MG63 (cell line): ENCODE data around the gene ATP2B2. TPM values are rescaled to one million over a fixed set of nuclear protein-coding genes. Genes with fewer than 3 reads are reported as not detected.

ENCODE experiments used
- DNase-seq: peaks from one replicate; pipeline ENCODE4 v3.0.0-alpha.2; 2020
- H3K27me3 ChIP-seq: fragments of 250-450 bp; sonication (Bioruptor Pico); 2 replicates; pipeline ENCODE4 v1.5.1; 2020; ENCODE audit warnings: mild to moderate bottlenecking, moderate library complexity
- H3K36me3 ChIP-seq: fragments of 250-450 bp; sonication (Bioruptor Pico); 2 replicates; pipeline ENCODE4 v1.5.1; 2020; ENCODE audit warnings: mild to moderate bottlenecking, moderate library complexity
- H3K4me3 ChIP-seq: fragments of 250-450 bp; sonication (Bioruptor Pico); 2 replicates; pipeline ENCODE4 v1.5.1; 2020; ENCODE audit warnings: mild to moderate bottlenecking, moderate library complexity
- H3K9me3 ChIP-seq: fragments of 250-450 bp; sonication (Bioruptor Pico); 2 replicates; pipeline ENCODE4 v1.5.1; 2020; ENCODE audit warnings: mild to moderate bottlenecking, moderate library complexity
- total RNA-seq: library from RNA; depleted of rRNA; stranded (reverse); fragments of >200 nt; shearing (Covaris generic); gene quantifications from 2 replicates; pipeline ENCODE4 v1.2.3, GENCODE V29; 2014; ENCODE audit warnings: low replicate concordance

ATP2B2 gene
- total RNA-seq, 1 experiment from 2014 or later = 0.03 TPM

DNA sequence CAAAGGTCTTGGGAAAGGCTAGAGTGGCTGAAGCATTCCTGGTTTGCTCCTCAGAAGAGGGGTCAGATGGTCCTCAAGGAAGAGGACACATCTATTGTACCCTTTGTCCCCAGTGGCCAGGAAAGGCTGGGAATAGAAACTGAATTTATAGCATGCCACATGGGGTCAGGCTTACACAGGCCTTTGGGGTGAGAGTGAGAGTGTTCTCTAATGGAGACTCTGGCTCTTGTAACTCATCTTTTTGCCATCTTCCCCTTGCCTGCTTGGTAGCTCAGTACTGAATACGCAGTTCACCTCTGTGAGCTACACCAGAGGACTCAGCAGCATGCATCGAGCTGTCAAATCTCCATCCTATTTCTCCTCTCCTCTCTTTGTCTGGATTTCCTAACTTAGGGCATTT, 87.5 kb downstream of the ATP2B2 start:
- DNase-seq = no peak
- Histone ChIP-seq H3K36me3 (no peaks in the 10 kb centered on the region), H3K4me3 (no peak overlapping the region), H3K9me3 (no peaks in the 10 kb centered on the region), H3K27me3 (no peaks in the 10 kb centered on the region)

DNA sequence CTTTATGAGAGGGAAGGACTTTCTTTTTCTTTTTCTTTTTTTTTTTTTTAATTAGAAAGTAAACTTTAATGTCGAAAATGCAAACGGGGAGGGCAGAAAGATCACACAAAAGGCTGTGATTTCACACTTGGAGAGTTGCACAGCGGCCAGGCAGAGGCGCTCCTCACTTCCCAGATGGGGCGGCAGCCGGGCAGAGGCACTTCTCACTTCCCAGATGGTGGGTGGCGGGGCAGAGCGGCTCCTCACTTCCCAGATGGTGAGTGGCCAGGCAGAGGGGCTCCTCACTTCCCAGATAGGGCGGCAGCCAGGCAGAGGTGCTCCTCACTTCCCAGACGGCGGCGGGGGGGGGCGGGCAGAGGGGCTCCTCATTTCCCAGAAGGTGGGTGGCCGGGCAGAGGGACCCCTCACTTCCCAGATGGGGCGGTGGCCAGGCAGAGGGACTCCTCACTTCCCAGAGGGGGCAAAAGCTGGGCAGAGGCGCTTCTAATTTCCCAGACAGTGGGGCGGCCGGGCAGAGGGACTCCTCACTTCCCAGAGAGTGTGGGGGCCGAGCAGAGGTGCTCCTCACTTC, 88.6 kb downstream of the ATP2B2 start:
- DNase-seq = no peak
- no peak overlapping the region for H3K4me3 ChIP-seq
- H3K36me3 ChIP-seq = no peaks in the 10 kb centered on the region
- no peaks in the 10 kb centered on the region for H3K9me3 ChIP-seq
- no peaks in the 10 kb centered on the region for H3K27me3 ChIP-seq

DNA sequence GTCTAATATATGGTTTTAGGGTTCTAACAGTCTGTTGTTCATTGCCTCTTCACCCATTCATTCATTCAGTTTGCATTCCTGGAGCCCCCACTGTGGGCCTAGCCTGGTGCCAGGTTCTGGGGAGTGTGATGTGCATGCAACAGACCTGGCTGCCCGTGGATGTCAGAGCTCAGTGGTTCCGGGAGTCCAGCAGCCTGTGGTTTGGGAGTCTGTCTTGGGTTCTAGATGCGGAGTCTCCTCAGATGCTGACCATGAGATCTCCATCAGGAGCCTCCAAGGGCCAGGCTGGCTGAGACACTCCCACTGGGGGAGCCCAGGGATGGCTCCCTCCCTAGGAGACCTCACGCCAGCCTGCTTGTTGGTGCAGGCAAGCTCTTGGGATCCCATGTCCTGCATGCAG, 92.3 kb downstream of the ATP2B2 start:
- Histone ChIP-seq H3K36me3 (no peaks in the 10 kb centered on the region), H3K27me3 (no peaks in the 10 kb centered on the region), H3K9me3 (no peaks in the 10 kb centered on the region), H3K4me3 (no peak overlapping the region)
- no peak for DNase-seq

DNA sequence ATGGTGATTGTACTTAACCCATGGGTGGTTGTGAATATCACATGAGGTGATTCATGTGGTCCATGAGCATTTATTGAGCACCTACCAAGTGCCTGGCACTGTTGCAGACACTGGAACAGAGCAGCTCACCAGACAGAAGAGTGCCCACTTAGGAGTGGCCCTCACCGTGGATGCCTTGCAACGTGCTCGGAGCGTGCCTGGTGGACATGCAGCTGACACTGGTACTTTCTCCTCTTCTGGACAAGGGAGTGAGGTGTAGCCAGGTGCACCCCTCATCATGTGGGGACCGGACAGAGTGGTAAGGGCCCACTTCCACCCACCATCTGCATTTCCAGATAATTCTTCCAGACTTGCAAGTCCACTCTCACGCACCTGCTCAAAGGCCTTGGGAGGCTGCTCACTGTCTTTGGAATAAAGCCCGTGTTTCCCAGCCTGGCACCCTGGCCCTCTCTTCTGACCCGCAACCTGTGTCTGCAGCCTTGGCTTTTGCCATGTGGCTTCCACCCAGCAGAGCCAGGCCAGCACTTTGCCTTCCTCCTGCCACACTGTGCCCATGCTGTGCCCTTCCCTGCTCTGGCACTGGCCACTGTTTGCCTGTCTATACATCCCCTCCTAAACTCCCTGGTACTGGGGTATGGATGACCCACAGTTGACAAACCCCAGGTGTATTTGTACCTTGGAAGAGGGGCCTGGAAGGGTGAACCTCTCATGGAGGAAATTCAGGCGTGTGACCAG, 93.6 kb downstream of the ATP2B2 start:
- Histone ChIP-seq H3K36me3 (no peaks in the 10 kb centered on the region), H3K4me3 (no peak overlapping the region), H3K9me3 (no peaks in the 10 kb centered on the region), H3K27me3 (no peaks in the 10 kb centered on the region)
- DNase-seq = no peak

DNA sequence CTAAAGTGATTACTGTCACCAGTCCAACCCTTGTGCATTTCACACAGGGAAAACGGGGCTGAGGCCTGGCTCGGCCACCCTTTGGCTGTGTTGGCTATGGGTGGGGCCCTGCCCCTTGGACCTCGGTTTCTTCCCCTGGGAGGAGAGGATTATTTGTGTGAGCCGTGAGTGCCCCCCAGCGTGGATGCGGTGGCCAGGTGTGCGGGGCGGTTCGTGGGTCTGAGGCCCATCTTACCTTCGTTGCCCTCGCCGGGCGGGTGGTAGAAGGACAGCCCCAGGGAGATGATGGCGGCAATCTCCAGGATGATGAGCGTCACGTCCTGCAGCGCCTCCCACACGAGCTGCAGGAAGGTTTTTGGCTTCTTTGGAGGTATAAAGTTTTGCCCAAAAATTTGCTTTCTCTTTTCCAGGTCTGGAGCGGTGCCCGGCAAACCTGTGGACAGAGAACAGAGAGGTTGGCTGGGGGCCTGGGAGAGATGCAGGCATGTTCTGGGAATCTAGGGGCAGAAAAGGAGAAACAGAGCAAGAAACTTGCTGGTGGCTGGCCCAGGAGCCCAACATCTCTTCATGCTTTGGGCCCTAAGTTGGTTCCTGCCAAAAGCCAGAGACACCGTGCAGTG, 94.9 kb downstream of the ATP2B2 start:
- Histone ChIP-seq H3K4me3 (no peak overlapping the region), H3K27me3 (no peaks in the 10 kb centered on the region), H3K36me3 (no peaks in the 10 kb centered on the region), H3K9me3 (no peaks in the 10 kb centered on the region)
- no peak for DNase-seq

DNA sequence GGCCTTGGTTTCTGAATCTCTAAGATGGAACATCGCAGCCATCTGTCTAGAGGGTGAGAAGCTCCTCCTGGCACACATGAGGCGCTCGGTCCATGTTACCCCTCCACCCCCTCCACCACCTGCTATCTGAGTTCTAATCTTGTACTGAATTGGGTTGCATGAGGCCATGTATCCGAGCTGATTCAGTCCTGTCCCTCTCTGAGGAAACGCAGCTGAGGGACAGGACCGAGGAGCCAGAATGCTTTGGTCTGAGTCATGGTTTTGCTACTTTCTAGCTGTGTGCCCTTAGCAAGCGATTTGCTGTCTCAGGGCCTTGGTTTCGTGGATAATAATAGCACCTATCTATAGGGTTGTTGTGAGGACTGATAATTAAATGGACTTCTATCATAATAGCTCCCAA, 96.7 kb downstream of the ATP2B2 start:
- Histone ChIP-seq H3K36me3 (no peaks in the 10 kb centered on the region), H3K9me3 (no peaks in the 10 kb centered on the region), H3K4me3 (no peak overlapping the region), H3K27me3 (no peaks in the 10 kb centered on the region)
- no peak for DNase-seq

DNA sequence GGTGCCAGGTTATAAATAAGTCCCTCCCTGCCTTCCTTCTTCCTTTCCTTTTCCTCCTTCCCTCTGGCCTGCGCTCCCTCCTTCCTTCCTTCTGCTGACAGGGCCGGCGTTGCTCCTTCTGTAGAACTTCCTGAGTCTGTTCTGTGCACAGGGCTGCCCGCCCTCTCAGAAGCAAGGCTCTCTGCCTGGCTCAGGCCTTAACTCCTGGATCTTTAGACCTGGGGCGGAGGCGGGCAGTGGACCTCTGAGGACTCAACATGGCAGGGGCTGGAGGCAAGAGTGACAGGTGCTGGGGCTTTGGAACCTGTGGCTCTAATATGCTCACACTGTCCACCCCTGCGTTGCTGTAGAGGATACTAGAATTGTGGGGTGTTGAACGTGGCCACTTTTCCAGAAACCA, 98.0 kb downstream of the ATP2B2 start:
- Histone ChIP-seq H3K4me3 (no peak overlapping the region), H3K9me3 (no peaks in the 10 kb centered on the region), H3K36me3 (no peaks in the 10 kb centered on the region), H3K27me3 (no peaks in the 10 kb centered on the region)
- no peak for DNase-seq

DNA sequence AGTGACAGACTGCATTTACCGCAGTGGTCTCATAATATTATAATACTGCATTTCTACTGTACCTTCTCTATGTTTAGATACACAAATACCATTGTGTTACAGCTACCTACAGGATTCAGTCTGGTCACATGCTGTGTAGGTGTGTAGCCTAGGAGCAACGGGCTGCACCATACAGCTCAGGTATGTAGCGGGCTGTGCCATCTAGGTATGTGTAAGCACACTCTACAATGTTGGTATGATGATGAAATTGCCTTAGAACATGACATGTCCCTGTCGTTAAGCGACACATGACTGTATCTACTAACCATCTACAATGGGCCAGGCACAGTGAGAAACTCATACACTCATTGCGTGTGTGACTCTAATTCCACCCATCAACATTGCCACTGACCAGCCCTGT, 99.0 kb downstream of the ATP2B2 start:
- Histone ChIP-seq H3K36me3 (no peaks in the 10 kb centered on the region), H3K27me3 (no peaks in the 10 kb centered on the region), H3K4me3 (no peak overlapping the region), H3K9me3 (no peaks in the 10 kb centered on the region)
- DNase-seq = no peak

DNA sequence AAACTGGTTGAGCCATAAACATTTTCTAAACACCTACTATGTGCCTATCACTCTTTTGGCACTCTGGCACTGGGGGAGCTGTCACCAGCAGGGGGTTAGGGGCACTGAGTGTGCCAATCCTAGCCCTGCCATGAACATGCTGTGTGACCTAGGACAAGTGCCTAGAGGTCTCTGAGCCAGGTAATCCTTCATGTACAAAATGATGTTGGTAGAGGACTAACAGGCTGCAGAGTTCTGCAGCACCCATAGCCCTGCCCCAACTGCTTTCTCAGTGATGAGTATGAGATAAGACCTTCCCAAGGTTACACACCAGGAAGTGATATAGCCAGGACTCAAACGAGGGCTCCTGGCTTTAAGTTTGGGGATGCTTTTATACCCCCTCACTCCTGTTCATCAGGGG, 99.6 kb downstream of the ATP2B2 start:
- Histone ChIP-seq H3K9me3 (no peaks in the 10 kb centered on the region), H3K4me3 (no peak overlapping the region), H3K27me3 (no peaks in the 10 kb centered on the region), H3K36me3 (no peaks in the 10 kb centered on the region)
- DNase-seq = no peak

DNA sequence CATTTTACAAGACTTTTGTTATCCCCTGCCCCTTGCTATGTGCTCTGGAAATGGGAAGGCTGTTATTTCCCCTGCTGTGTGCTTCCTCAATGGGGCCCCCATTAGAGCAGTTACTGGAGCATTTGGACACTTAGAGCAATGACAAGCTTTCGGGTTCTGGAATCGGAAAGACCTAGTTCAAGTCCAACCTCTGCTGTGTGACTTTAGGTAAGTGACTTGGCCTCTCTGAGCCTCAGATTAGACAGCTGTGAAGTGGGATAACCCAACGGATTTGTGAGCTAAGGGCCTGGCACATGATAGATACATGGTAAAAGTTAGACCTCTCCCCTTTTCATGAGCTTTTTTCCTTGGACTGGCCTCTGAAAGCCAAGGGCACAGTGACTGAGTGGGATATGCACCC, 100.5 kb downstream of the ATP2B2 start:
- Histone ChIP-seq H3K9me3 (no peaks in the 10 kb centered on the region), H3K36me3 (no peaks in the 10 kb centered on the region), H3K4me3 (no peak overlapping the region), H3K27me3 (no peaks in the 10 kb centered on the region)
- no peak for DNase-seq

DNA sequence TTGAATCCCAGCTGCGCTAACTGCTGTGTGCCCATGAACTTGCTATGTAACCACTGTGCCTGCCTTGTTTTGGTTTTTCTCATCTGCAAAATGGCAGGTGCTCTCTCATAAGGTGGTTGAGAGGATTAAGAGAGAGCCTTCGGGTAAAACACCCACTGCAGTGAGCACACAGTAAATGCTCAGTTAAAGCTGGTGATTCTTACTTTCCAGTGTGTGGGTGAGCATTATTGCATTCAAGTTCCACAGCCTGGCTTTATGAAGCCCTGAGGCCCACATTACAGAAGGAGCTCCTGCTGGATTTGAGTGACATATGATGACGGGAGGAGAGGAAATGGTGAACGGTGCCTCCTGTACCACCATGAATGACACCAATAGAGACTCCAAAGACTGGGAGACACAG, 101.0 kb downstream of the ATP2B2 start:
- Histone ChIP-seq H3K27me3 (no peaks in the 10 kb centered on the region), H3K36me3 (no peaks in the 10 kb centered on the region), H3K4me3 (no peak overlapping the region), H3K9me3 (no peaks in the 10 kb centered on the region)
- DNase-seq = no peak

DNA sequence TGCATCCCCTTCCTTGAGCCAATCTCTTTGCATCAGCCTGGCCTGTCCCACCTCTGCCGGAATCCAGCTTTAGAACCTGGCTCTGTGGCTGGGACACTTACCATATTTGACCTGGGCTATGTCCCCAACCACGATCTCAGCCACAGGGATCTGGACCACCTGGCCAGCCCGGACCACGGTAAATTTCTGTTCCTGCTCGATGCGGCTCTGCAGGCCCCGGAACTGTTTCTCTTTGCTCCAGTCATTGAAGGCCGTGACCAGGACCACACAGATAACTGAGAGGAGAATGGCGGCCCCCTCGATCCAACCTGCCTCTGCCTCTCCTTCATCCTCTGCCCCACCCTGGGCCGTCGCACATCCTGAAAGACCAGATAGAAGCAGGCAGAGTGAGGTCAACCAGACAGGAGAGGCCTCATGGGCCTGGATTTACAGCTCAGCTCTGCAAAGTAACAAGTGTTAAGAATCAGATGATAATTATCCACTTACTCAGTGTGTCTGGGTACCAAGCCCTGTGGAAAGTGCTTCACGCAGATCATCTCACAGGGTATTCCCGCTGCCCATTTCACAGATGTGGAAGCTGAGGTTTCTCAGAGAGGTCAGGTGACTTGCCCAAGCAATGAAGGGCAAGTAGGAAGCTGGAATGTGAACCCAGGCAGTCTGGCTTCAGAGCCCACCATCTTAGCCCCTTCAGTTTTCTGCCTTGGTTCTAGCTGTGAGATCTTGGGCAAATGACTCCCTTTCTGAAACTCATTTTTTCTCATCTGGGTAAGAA, 103.2 kb downstream of the ATP2B2 start:
- H3K9me3 ChIP-seq = no peaks in the 10 kb centered on the region
- no peaks in the 10 kb centered on the region for H3K36me3 ChIP-seq
- no peak for DNase-seq
- no peaks in the 10 kb centered on the region for H3K27me3 ChIP-seq
- H3K4me3 ChIP-seq = no peak overlapping the region

DNA sequence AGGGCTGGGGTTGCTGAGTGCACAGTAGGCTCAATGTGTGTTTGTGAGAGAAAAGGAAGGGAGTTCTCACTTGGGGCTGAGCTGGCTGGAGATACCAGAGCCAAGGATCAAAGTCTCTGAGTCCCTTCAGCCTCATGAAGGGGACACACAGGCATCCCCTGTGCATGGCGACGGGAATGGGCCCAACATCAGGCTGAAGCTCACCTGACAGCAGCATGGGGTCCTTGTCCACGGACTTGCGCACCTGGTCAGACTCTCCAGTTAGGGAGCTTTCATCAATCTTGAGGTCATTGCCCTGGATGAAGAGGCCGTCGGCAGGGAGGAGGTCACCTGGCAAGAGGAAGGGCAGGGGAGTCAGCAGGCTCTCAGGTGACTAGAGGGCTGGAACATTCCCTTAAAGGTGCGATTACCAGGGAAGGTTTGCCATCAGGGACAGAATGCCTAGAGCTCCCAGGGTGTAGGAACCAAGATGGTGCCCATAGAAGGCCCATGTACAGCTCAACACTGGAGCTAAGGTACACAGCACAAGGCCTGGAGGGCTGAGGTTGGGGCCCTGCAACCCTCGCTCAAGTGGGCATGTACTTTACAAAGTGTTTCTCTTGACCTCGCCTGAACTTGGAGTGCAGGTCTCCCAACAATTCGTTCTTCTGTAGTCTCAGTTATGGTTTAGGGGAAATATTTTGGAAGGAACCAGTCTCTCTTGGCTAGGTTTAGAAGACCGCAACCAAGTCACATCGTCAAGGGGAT, 104.5 kb downstream of the ATP2B2 start:
- no peaks in the 10 kb centered on the region for H3K27me3 ChIP-seq
- no peak for DNase-seq
- no peak overlapping the region for H3K4me3 ChIP-seq
- H3K9me3 ChIP-seq = no peaks in the 10 kb centered on the region
- H3K36me3 ChIP-seq = no peaks in the 10 kb centered on the region

DNA sequence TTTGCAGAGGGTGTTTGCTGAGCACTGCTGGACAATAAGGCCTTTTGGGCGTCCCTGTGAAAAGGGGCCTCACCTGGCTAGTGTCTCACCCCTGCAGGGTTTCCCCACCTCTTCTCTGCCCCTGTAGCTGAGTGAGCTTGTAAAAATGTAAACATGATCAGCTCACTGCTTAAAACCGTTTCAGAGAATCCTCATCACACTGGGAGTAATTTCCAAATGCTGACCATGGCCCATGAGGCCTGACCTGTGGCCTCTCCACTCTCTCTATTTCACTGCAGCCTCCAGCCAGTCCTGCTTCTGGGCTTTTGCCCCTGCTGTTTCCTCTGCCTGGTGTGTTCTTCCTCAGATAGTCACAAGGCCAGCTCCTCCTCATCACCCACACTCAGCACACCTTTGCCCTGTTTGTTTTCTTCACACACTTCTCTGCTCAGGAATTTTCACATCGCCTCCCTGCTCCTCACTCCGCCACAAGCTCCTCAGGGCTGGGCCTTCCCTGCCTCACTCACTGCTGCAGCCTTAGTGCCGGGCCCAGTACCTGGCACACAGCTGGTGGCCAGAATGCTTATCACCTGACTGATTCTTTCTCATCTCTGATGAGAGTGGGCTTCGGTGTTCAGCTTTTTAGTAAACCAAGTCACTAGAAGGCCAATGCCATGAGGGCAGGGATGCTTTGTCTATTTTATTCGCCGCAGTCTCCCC, 105.2 kb downstream of the ATP2B2 start:
- Histone ChIP-seq H3K36me3 (no peaks in the 10 kb centered on the region), H3K4me3 (no peak overlapping the region), H3K27me3 (no peaks in the 10 kb centered on the region), H3K9me3 (no peaks in the 10 kb centered on the region)
- no peak for DNase-seq

DNA sequence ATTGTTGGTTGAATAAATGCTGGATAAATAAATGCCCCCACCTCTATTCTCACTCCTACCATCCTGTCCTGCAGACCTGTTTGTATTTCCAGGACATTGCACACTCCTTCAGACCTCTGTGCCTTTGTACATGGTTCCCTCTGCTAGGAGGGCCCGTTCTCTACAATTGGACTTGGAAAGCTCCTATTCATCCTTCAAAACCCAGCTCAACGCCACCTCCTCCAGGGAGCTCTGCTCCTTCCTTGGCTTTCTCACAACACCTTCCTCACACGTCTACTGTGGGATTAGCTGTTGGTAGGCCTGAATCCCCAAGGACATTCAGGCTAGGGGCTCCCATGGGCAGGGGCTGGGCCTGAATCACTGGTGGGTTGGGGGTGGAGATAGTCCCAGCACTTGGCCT, 105.8 kb downstream of the ATP2B2 start:
- Histone ChIP-seq H3K27me3 (no peaks in the 10 kb centered on the region), H3K9me3 (no peaks in the 10 kb centered on the region), H3K4me3 (no peak overlapping the region), H3K36me3 (no peaks in the 10 kb centered on the region)
- DNase-seq = no peak

DNA sequence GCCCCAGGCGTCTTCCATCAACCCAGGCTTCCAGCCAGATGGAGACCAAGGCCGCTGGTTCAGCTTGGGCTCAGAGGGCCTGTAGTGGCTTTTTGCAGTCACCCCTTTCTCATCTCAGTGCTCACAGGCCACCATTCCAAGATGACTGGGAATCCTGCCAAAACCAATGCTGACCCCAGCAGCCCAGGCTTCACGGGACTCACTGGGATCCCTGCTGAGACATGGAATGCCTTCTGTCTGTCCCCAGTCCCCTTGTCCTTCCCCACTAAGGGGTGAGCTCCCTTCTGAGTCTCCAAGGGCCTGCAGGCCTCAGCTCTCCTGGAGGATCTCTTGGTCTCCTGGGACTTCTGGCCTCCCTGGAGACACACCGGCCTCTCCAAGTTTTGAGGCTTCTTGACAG, 107.0 kb downstream of the ATP2B2 start:
- no peaks in the 10 kb centered on the region for H3K36me3 ChIP-seq
- H3K27me3 ChIP-seq = no peaks in the 10 kb centered on the region
- H3K4me3 ChIP-seq = no peak overlapping the region
- H3K9me3 ChIP-seq = no peaks in the 10 kb centered on the region
- DNase-seq = no peak
